IPS-NIHi11 (cell line): ENCODE results near the gene SLC6A12.

Experiments
- DNase-seq: peaks from one replicate; pipeline ENCODE4 v3.0.0; 2012; ENCODE audit warnings: mixed read lengths, low spot score

The SLC6A12 gene

GRCh38 chr12:215116-215515 is 1.2 kb upstream of the SLC6A12 start:
- DNase-seq: no peak

GRCh38 chr12:213527-213932 is 427 bp downstream of the SLC6A12 start:
- no peak for DNase-seq

GRCh38 chr12:212715-213526 is 1.0 kb downstream of the SLC6A12 start:
- DNase-seq: peak; percentile 39

GRCh38 chr12:212415-212714 is 1.6 kb downstream of the SLC6A12 start:
- DNase-seq: no peak

GRCh38 chr12:211639-212414 is 2.1 kb downstream of the SLC6A12 start:
- DNase-seq: no peak

GRCh38 chr12:211142-211465 is 2.9 kb downstream of the SLC6A12 start:
- no peak for DNase-seq

- DNase-seq: no peak
These were observed 3.4 kb downstream of the SLC6A12 start for GRCh38 chr12:210277-211141.

GRCh38 chr12:209851-210250 is 4.1 kb downstream of the SLC6A12 start:
- no peak for DNase-seq

GRCh38 chr12:209246-209645 is 4.7 kb downstream of the SLC6A12 start:
- no peak for DNase-seq

- no peak for DNase-seq
These were observed 5.1 kb downstream of the SLC6A12 start for GRCh38 chr12:208813-209212.

GRCh38 chr12:207804-208203 is 6.2 kb downstream of the SLC6A12 start:
- no peak for DNase-seq

GRCh38 chr12:206746-207440 is 7.1 kb downstream of the SLC6A12 start:
- DNase-seq: no peak

- no peak for DNase-seq
These were observed 8.9 kb downstream of the SLC6A12 start for GRCh38 chr12:205026-205425.

- no peak for DNase-seq
These were observed 9.7 kb downstream of the SLC6A12 start for GRCh38 chr12:204261-204678.

- DNase-seq: peak; percentile 85
These were observed 10.3 kb downstream of the SLC6A12 start for GRCh38 chr12:203462-204260.

GRCh38 chr12:203074-203461 is 10.9 kb downstream of the SLC6A12 start:
- DNase-seq: no peak

GRCh38 chr12:202081-202731 is 11.8 kb downstream of the SLC6A12 start:
- peak; percentile 77 for DNase-seq

- no peak for DNase-seq
These were observed 12.6 kb downstream of the SLC6A12 start for GRCh38 chr12:201361-201760.

GRCh38 chr12:198705-199104 is 15.3 kb downstream of the SLC6A12 start:
- DNase-seq: no peak

- no peak for DNase-seq
These were observed 15.9 kb downstream of the SLC6A12 start for GRCh38 chr12:197911-198695.
